ENCODE measurements around the gene SH2D6. TPM values are rescaled to one million over a fixed set of nuclear protein-coding genes. Genes with fewer than 3 reads are reported as not detected.

The SH2D6 gene
- total and polyA plus RNA-seq, 8 donors = 1.1 to 14.5 (median 2.2) TPM; not detected in 2

- Histone ChIP-seq H3K4me3 (no peak overlapping the region), H3K27me3 (no peaks in the 10 kb centered on the region), H3K36me3 (no peaks in the 10 kb centered on the region), H3K27ac (peak overlapping the region in 1 of 5 donors; percentile 4), H3K4me1 (peaks cover 10 to 15% (median 13%) of the 10 kb centered on the region in 4 donors), H3K9me3 (no peaks in the 10 kb centered on the region)
- no peak for DNase-seq
- intact Hi-C loops (cut with DNase I; ENCODE audit: low total_unique reads) = no loop called here
- 44 to 64% (median 61%) methylated on average over 3 of the region's 3 CpGs for WGBS, 5 donors
- TF ChIP-seq POLR2A (IDR thresholded peaks at IDR 0.05) (no peak), CTCF (IDR thresholded peaks at IDR 0.05) (no peak), EP300 (IDR thresholded peaks at IDR 0.05) (no peak), POLR2AphosphoS5 (IDR thresholded peaks at IDR 0.05) (no peak)
These were observed 8.9 kb downstream of the SH2D6 start for GRCh38 chr2:85427300-85427835.

- Histone ChIP-seq H3K27me3 (no peaks in the 10 kb centered on the region), H3K4me3 (no peak overlapping the region), H3K4me1 (peaks cover 13 to 24% (median 17%) of the 10 kb centered on the region in 4 donors), H3K36me3 (no peaks in the 10 kb centered on the region), H3K9me3 (no peaks in the 10 kb centered on the region), H3K27ac (no peak overlapping the region)
- 78 to 86% (median 82%) methylated on average over 7 of the region's 7 CpGs for WGBS, 5 donors
- intact Hi-C loops (cut with DNase I; ENCODE audit: low total_unique reads) = no loop called here
- TF ChIP-seq EP300 (IDR thresholded peaks at IDR 0.05) (no peak), POLR2AphosphoS5 (IDR thresholded peaks at IDR 0.05) (no peak), CTCF (IDR thresholded peaks at IDR 0.05) (no peak), POLR2A (IDR thresholded peaks at IDR 0.05) (no peak)
- no peak for DNase-seq
These were observed 9.9 kb downstream of the SH2D6 start for GRCh38 chr2:85428343-85428881.

GRCh38 chr2:85429213-85429923 is 10.9 kb downstream of the SH2D6 start:
- WGBS, 5 donors = 84 to 89% (median 86%) methylated on average over 9 to 12 of the region's 12 CpGs
- H3K4me3 ChIP-seq = no peak overlapping the region
- no peaks in the 10 kb centered on the region for H3K27me3 ChIP-seq
- H3K27ac ChIP-seq = peak overlapping the region in 1 of 5 donors; percentile 17
- intact Hi-C loops (cut with DNase I; ENCODE audit: low total_unique reads) = no loop called here
- no peaks in the 10 kb centered on the region for H3K36me3 ChIP-seq
- H3K4me1 ChIP-seq = peaks cover 23 to 34% (median 27%) of the 10 kb centered on the region in 4 donors
- H3K9me3 ChIP-seq = no peaks in the 10 kb centered on the region
- DNase-seq = no peak
- TF ChIP-seq POLR2A (IDR thresholded peaks at IDR 0.05) (no peak), CTCF (IDR thresholded peaks at IDR 0.05) (no peak)

- no peak for TF ChIP-seq EP300 (IDR thresholded peaks at IDR 0.05)
- 78 to 100% (median 93%) methylated on average over 1 to 2 of the region's 2 CpGs for WGBS, 5 donors
These were observed 11.4 kb downstream of the SH2D6 start for GRCh38 chr2:85429924-85430289.

More at GRCh38 chr2:85429924-85430289, 11.4 kb downstream of the SH2D6 start:
- intact Hi-C loops (cut with DNase I; ENCODE audit: low total_unique reads) = no loop called here
- Histone ChIP-seq H3K27me3 (no peaks in the 10 kb centered on the region), H3K27ac (no peak overlapping the region), H3K36me3 (no peaks in the 10 kb centered on the region), H3K4me3 (no peak overlapping the region), H3K9me3 (no peaks in the 10 kb centered on the region), H3K4me1 (peaks cover 26 to 39% (median 32%) of the 10 kb centered on the region in 4 donors)
- no peak for DNase-seq
